GM18508 (cell line): ENCODE measurements around the gene BTF3.
A peak's percentile ranks its signal among the peaks of the same experiment; 100 is the strongest.

ENCODE experiments used
- ATAC-seq: cut with Tn5 transposase; IDR thresholded peaks from one replicate; pipeline ENCODE4 v1.9.1; 2021; ENCODE audit warnings: moderate number of reproducible peaks; ENCODE audit not compliant: insufficient read depth, unreplicated experiment

BTF3 gene

DNA sequence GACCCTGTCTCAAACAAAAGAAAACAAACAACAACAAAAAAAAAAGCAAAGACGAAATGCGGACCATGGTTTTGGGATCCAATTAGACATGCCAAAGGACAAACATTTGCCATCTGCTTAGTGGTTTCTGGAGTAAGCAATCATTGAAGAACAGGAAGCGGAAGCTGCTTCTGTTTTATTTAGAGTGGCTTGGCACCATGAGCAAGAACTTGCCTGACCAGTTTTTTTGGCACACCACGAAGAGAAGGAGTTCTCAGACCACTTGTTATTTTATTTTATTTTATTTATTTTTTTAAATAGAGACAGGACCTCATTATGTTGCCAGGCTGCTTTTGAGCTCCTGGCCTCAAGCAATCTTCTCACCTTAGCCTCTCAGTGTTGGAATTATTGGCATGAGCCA lies 17.0 kb downstream of the BTF3 start:
- no peak for ATAC-seq

DNA sequence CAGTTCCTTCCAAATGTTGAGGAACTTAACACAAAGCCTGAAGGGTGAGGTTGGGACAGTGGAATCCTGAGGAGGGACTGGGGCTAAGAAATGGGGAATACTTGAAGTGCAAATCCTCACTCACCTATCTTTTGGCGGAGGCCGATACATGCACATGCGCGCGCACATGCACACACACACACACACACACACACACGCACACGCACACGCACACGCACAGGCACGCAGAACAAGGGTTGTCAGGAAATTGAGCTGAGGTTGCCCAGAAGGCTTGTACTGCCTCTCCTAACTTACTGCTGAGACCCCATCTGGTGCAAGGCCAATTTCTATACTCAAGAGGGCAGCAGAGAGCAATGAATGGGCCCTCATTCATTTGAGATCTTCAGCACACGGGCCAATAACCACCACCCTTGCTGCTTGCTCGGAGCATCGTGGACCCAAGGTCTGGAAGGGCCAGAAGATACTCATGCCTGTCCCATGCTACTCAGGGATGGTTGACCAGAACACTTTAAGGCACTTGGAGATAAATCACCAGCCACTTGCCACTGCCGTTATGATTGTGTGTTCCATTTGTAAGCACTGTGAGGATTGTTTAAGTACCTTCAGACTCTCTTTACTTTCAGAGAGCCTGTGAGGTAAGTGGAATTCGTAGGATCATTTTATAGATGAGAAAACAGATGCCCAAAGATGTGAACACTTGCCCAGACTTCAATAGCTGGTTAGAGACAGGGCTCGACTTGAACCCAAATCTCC lies 21.5 kb downstream of the BTF3 start:
- peak; percentile 85 for ATAC-seq

DNA sequence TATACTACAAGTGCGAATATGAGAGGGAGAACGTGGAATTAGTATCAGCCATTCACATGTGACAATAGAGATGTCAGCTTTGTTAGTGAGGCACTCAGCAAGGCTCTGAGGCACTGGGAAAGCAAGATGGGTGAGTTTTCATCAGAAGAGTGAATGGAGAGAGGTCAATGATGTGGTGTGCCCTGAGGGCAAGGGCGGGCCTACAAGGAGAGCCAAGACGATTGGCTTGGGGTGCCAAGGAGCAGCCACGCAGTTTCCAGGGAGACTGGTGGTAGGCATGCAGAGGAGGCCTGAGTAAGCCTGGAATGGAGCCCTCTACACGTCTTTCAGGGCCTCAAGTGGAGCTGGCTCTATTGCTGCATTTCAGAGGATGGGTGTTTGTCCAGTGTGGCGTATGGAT lies 24.7 kb downstream of the BTF3 start:
- ATAC-seq = no peak

- ATAC-seq = no peak
These were observed 25.6 kb downstream of the BTF3 start for GRCh38 chr5:73523861-73524260.

- no peak for ATAC-seq
These were observed 27.5 kb downstream of the BTF3 start for GRCh38 chr5:73525606-73526203.

GRCh38 chr5:73528248-73528647 lies 30.0 kb downstream of the BTF3 start:
- ATAC-seq = no peak

DNA sequence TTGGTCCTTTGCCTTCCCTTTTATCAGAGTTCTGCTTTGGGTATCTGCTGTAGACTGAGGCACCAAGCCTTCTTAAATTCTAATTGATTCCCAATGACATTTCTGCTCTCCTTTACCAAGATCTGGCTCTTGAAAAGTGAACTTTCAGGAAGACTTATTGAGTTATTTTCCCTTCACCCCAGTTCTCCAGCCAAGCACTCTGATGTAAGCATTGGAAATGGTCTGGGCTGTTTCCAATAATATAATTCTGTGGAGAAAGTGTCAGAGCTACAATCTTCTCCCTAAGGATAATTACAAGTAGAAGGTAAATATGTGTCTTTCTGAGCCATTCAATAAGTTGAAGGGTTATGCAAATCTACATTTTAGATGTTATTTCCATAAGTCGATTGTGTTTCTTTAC lies 30.8 kb downstream of the BTF3 start:
- ATAC-seq = no peak

- ATAC-seq = no peak
These were observed 33.1 kb downstream of the BTF3 start for GRCh38 chr5:73531356-73531755.

DNA sequence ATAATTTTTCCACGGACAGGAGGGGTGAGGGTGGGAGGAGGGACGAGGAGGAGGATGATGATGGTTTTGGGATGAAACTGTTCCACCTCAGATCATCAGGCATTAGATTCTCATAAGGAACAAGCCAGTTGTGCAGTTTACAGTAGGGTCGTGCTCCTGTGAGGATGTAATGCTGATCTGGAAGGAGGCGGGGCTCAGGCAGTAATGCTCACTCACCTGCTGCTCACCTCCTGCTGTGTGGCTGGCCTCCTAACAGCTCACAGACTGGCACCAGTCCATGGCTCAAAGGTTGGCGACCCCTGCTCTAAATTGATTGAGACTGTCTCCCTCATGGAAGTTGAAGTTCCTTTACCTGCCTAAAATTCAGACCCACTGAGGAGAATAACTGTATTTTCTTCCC lies 34.0 kb downstream of the BTF3 start:
- ATAC-seq = no peak

DNA sequence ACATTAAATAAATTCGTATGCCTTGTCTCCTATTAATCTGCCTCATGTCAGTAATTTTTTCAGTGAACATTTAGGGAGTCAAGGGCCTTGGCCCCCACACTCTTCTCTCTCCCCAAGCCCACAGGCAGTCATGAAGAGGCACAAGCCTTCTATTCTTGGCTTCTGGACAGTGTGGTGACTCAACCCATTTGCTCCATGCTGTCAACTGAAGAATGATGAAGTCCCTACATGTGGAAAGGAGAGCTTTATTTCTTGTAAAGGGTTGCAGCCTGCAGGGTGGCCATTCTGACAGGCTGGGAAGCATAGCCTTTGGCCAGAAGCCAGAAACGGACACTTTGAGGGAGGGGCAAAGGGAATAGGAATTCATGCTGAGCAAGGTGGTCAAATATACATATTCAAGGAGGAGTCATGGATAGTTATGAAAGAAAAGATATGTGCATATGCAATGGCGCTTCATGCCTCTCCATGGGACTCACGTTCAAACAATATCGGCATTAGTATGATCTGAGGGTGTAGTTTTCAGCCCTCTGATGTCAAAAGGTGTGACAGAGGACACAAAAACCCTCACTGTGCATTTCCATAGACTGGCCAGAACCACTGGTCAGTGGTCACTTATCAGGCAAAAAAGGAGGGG lies 35.9 kb downstream of the BTF3 start:
- ATAC-seq = no peak

DNA sequence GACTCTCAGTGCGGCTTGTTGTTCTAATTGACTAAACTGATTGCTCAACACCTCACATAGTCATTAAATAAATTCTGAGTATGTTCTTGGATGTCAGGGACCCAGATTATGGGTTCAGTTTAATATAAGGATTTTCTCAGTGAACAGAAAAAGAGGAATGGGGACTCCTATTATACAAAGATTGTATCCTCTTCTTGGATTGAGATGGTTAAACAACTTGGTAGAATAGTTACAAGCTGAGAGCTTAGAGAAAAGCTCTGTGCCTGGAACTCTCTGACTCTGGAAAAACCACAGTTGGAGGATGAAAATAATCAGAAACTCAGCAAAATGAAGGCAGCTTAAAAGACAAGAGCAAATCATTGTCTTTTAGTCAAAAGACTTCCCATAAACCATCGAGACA lies 36.7 kb downstream of the BTF3 start:
- no peak for ATAC-seq

DNA sequence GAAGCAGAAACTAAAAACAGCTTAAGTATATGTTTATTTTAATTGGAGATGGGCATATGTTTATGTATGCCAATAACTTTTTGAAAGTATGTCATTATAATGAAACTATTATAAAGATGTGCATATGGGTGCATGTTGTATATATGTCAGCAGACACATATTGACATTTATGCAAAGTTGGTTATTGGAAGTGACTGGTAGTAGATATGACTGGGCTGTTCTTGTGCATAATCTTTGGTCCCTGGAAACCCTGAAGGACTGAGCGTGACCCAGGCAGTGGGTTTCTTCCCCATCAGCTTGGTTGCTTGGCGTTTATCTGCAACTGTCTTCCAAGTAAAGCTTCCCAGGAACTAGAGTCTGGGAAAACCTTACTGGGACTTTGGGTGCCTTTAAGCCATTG lies 41.5 kb downstream of the BTF3 start:
- no peak for ATAC-seq

DNA sequence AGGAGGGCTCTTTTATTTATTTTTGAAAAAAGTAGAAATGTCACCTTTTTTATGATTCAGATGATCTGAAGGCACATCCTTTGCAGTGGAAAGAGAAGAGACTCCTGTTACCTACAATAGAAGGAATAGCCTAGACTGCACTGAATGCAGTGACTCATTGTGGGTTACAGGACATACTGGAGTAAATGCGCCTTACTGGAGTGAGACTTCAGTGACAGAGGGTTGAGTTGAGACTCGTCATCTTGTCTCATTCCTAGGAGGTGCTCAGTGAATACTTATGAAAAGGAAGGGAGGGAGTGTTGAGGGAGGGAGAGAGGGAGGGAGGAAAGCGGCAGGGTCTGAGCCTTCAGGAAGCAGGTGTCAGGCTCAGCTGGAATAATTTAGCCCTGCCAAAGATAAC lies 42.0 kb downstream of the BTF3 start:
- ATAC-seq = no peak

DNA sequence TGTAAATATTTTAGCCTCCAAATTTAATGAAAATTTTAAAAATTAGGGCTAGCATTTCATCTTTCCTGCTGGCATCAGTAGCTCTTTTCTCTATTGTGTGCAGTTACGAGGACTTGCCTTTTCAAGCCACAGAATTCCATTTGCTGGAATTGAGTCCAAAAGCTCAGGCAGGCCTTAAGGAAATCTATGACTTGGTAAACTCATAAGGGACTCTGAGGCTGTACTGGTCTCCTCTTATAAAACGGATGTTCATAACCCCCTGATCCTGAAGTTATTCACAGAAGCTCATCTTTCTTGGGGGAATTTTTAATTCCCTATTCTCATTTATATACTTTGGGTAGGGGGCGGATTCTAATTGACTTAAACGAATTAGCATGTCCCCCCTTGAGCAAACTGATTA lies 43.8 kb downstream of the BTF3 start:
- no peak for ATAC-seq

DNA sequence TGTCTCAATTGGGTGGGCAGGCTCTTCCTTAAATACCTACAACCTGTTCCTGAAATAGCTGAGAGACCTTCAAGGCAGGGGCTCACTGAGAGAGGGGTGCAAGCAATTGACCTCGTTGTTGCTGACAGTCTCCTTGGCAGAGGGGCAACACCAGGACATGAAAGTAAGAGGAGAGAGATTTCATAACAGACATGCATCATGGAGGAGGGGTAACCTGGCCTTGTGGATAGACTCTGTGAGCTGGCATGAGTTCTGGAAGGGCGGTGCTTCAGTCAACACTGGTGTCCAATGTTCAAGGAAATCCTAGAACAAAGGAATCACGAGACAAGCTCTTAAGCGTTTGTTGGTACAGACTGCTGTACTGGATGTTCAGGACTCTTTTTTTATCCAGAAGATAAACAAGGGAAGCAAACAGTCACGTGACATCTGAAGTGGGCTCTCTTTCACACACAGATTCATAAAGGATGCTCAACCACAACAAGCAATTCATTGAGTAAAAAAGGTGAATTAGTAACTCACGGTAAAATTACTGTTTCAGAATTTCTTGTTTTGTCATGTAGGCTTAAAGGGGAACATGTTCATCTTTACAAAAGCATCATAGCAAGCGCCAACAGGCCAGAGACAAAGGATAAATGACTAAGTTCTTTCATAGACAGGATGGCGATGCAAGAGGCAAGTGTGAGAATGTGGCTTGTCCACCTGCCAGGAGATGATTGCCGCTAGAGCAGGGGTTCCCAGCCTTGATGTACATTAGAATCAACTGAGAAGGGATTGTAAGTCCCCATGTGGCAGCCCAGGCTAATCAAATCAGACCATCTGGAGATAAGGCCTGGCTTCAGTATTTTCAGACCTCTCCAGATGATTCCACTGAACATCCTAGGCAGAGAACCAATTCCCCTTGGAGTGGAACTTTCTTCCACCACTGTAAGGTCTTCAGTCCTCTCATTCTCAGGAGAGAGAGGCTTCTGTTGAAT lies 46.5 kb downstream of the BTF3 start:
- no peak for ATAC-seq

DNA sequence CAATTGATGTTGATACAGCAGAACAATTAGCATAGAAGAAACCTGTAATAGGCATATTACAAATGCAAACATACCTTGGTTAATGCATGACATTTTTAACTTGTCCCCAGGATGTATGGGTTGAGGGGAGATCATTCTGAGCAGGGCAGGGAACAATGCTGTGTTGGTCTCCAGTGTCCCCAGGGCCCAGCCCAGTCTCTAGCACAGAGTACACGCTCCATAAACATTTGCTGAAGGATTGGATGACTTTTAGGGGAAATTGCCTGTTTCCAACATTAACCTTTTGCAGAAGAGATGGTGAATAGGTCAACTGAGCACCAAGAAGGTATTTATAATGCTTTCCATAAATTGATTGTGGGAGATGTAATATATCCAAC lies 47.1 kb downstream of the BTF3 start:
- no peak for ATAC-seq

GRCh38 chr5:73550016-73550415 lies 51.8 kb downstream of the BTF3 start:
- ATAC-seq = no peak

- ATAC-seq = no peak
These were observed 54.4 kb downstream of the BTF3 start for GRCh38 chr5:73552642-73553041.
